H1 (cell line): ENCODE measurements around the gene PLCB1. TPM values are rescaled to one million over a fixed set of nuclear protein-coding genes. Genes with fewer than 3 reads are reported as not detected.

Experiments
- CTCF ChIA-PET: fragments of 300-600 bp; sonication (Branson Sonifier 250); formaldehyde crosslinking; loops from one replicate; lab custom pipeline; 2021; ENCODE audit not compliant: partially characterized antibody; lab: Charles Lee
- POLR2A ChIA-PET: fragments of 300-600 bp; sonication (Branson Sonifier 250); formaldehyde crosslinking; loops from one replicate; lab custom pipeline; 2021; ENCODE audit warnings: inconsistent platforms; ENCODE audit not compliant: partially characterized antibody; lab: Charles Lee
- DNase-seq, 2 experiments: peaks; one replicate each; pipeline versions ENCODE4 v3.0.0 to v3.0.0-alpha.2; 2010 to 2022; ENCODE audit warnings: low spot score in 2 of 2, low read depth in 1 of 2, mixed read lengths in 1 of 2
- FAIRE-seq: peaks from 2 replicates; lab custom pipeline; 2011; peaks lifted over from hg19 to GRCh38; lab: Jason Lieb, UNC
- H2AFZ ChIP-seq: 2 replicates; pipeline ENCODE4 v1.8.1; 2012; ENCODE audit warnings: low read length, inconsistent platforms
- H2AK5ac ChIP-seq: 2 replicates; pipeline ENCODE4 v1.6.1; 2013; ENCODE audit warnings: low read depth, low read length
- H2BK120ac ChIP-seq: replicated peaks from 2 replicates; pipeline ENCODE3; 2013; ENCODE audit warnings: low read depth, low read length, inconsistent platforms
- H2BK12ac ChIP-seq: 2 replicates; pipeline ENCODE4 v1.6.1; 2013; ENCODE audit warnings: low read depth, low read length
- H2BK15ac ChIP-seq: 2 replicates; pipeline ENCODE4 v1.6.1; 2013; ENCODE audit warnings: low read length
- H2BK20ac ChIP-seq: 2 replicates; pipeline ENCODE4 v1.6.1; 2013; ENCODE audit warnings: low read length
- H2BK5ac ChIP-seq: 2 replicates; pipeline ENCODE4 v1.6.1; 2013; ENCODE audit warnings: low read depth, low read length
- H3K14ac ChIP-seq: 2 replicates; pipeline ENCODE4 v1.6.1; 2013; ENCODE audit warnings: inconsistent platforms; ENCODE audit not compliant: insufficient read length
- H3K18ac ChIP-seq: 2 replicates; pipeline ENCODE4 v1.6.1; 2013; ENCODE audit warnings: low read length; ENCODE audit errors: extremely low read depth
- H3K23ac ChIP-seq: 2 replicates; pipeline ENCODE4 v1.6.1; 2013; ENCODE audit warnings: inconsistent platforms; ENCODE audit not compliant: insufficient read length
- H3K23me2 ChIP-seq: 2 replicates; pipeline ENCODE4 v1.6.1; 2013; ENCODE audit warnings: low read depth, low read length
- H3K27ac ChIP-seq: 2 replicates; pipeline ENCODE4 v1.6.1; 2011; ENCODE audit warnings: low read depth, low read length, inconsistent platforms
- H3K27me3 ChIP-seq, 4 experiments: replicated peaks in 1 of 4; 1 replicate in 1 of 4; 2 replicates in 3 of 4; pipeline versions ENCODE4 v1.6.1 to v1.8.1; 2011 to 2013; ENCODE audit warnings: low read length in 3 of 4, mild to moderate bottlenecking in 3 of 4, inconsistent platforms in 2 of 4, mixed read lengths in 2 of 4, moderate library complexity in 1 of 4; ENCODE audit not compliant: control insufficient read depth in 3 of 4, insufficient read depth in 3 of 4; ENCODE audit errors: extremely low read depth in 1 of 4
- H3K36me3 ChIP-seq, 4 experiments: 2 replicates each; pipeline versions ENCODE4 v1.6.1 to v1.8.1; 2011 to 2013; ENCODE audit warnings: mild to moderate bottlenecking in 4 of 4, low read length in 3 of 4, moderate library complexity in 2 of 4, control low read depth in 1 of 4, inconsistent platforms in 1 of 4; ENCODE audit not compliant: insufficient read depth in 4 of 4, control insufficient read depth in 2 of 4
- H3K4ac ChIP-seq: replicated peaks from 2 replicates; pipeline ENCODE3; 2013; ENCODE audit warnings: low read length, low read depth, mixed read lengths, inconsistent platforms; ENCODE audit not compliant: insufficient read length
- H3K4me1 ChIP-seq, 4 experiments: replicated peaks in 1 of 4; 1 replicate in 1 of 4; 2 replicates in 3 of 4; pipeline versions ENCODE4 v1.6.1 to v1.8.1; 2011 to 2013; ENCODE audit warnings: low read length in 3 of 4, inconsistent platforms in 2 of 4, mixed read lengths in 1 of 4; ENCODE audit not compliant: insufficient read depth in 4 of 4, control insufficient read depth in 3 of 4
- H3K4me2 ChIP-seq, 2 experiments: 2 replicates each; pipeline versions ENCODE4 v1.6.1 to v1.8.1; 2011 to 2013; ENCODE audit warnings: low read depth in 2 of 2, low read length in 2 of 2, control low read depth in 1 of 2, inconsistent platforms in 1 of 2, mild to moderate bottlenecking in 1 of 2; ENCODE audit not compliant: insufficient read depth in 1 of 2
- H3K4me3 ChIP-seq, 4 experiments: fragments of 200-600, 300-600 bp in 1 of 4; sonication (generic), shearing (Covaris generic), sonication (Bioruptor Twin) in 1 of 4; 2 replicates each; pipeline versions ENCODE4 v1.5.1 to v1.8.1; 2011 to 2016; ENCODE audit warnings: low read length in 4 of 4, low read depth in 3 of 4, control low read depth in 2 of 4, inconsistent platforms in 2 of 4, mild to moderate bottlenecking in 2 of 4, mixed read lengths in 1 of 4, moderate library complexity in 1 of 4; ENCODE audit not compliant: insufficient read depth in 2 of 4; ENCODE audit errors: extremely low read depth in 1 of 4
- H3K56ac ChIP-seq: replicated peaks from 2 replicates; pipeline ENCODE3; 2013; ENCODE audit warnings: low read depth, mild to moderate bottlenecking, mixed read lengths, low read length, inconsistent platforms; ENCODE audit not compliant: insufficient read length
- H3K79me1 ChIP-seq: 2 replicates; pipeline ENCODE4 v1.6.1; 2013; ENCODE audit warnings: low read depth, low read length, control low read depth
- H3K79me2 ChIP-seq, 2 experiments: 2 replicates each; pipeline versions ENCODE4 v1.6.1 to v1.8.1; 2012 to 2013; ENCODE audit warnings: low read length in 2 of 2, mild to moderate bottlenecking in 2 of 2, inconsistent platforms in 1 of 2; ENCODE audit not compliant: insufficient read depth in 2 of 2, control insufficient read depth in 1 of 2
- H3K9ac ChIP-seq, 4 experiments: replicated peaks in 1 of 4; 1 replicate in 1 of 4; 2 replicates in 3 of 4; pipeline versions ENCODE4 v1.6.1 to v1.8.1; 2011 to 2013; ENCODE audit warnings: low read depth in 3 of 4, low read length in 3 of 4, control low read depth in 2 of 4, mild to moderate bottlenecking in 2 of 4, moderate library complexity in 2 of 4, inconsistent platforms in 1 of 4; ENCODE audit errors: extremely low read depth in 1 of 4
- H3K9me3 ChIP-seq, 2 experiments: 2 replicates each; pipeline versions ENCODE4 v1.6.1 to v1.8.1; 2012 to 2013; ENCODE audit warnings: mild to moderate bottlenecking in 2 of 2, moderate library complexity in 2 of 2, control low read depth in 1 of 2, inconsistent platforms in 1 of 2, low read depth in 1 of 2, low read length in 1 of 2, mixed read lengths in 1 of 2; ENCODE audit not compliant: insufficient read depth in 2 of 2
- H4K20me1 ChIP-seq, 2 experiments: replicated peaks in 1 of 2; 2 replicates each; pipeline versions ENCODE3 to v1.8.1; 2011 to 2013; ENCODE audit warnings: inconsistent platforms in 2 of 2, low read length in 2 of 2, mild to moderate bottlenecking in 1 of 2; ENCODE audit not compliant: insufficient read depth in 2 of 2, control insufficient read depth in 1 of 2
- H4K5ac ChIP-seq: 2 replicates; pipeline ENCODE4 v1.6.1; 2013; ENCODE audit warnings: low read length, low read depth, mixed read lengths, inconsistent platforms; ENCODE audit not compliant: insufficient read length
- H4K8ac ChIP-seq: 2 replicates; pipeline ENCODE4 v1.8.0; 2013; ENCODE audit warnings: mild to moderate bottlenecking, moderate library complexity, low read length, inconsistent platforms; ENCODE audit not compliant: insufficient read depth; ENCODE audit errors: extremely low read depth
- H4K91ac ChIP-seq: replicated peaks from 2 replicates; pipeline ENCODE3; 2013; ENCODE audit warnings: low read length, mixed read lengths, inconsistent platforms; ENCODE audit not compliant: insufficient read length
- E2F6 ChIP-seq: IDR thresholded peaks from 2 replicates; pipeline ENCODE4 v1.6.1; 2012; ENCODE audit warnings: inconsistent platforms
- EP300 ChIP-seq, 2 experiments: IDR thresholded peaks; 1 replicate in 1 of 2; 2 replicates in 1 of 2; pipeline ENCODE4 v1.6.1; 2011 to 2012; ENCODE audit warnings: low read depth in 2 of 2, low read length in 2 of 2, mild to moderate bottlenecking in 2 of 2, borderline replicate concordance in 1 of 2, inconsistent platforms in 1 of 2, moderate library complexity in 1 of 2
- KDM1A ChIP-seq: fragments of 200-600, 300-600 bp; sonication (generic); IDR thresholded peaks from 2 replicates; pipeline ENCODE4 v1.7.1; 2016; ENCODE audit warnings: mild to moderate bottlenecking, low read length, borderline replicate concordance
- KDM5A ChIP-seq: fragments of 200-600 bp; IDR thresholded peaks from 2 replicates; pipeline ENCODE4 v1.7.1; 2012; ENCODE audit warnings: mild to moderate bottlenecking, low read length, inconsistent platforms, mixed read lengths
- MAX ChIP-seq: IDR thresholded peaks from 2 replicates; pipeline ENCODE4 v1.6.1; 2012; ENCODE audit warnings: inconsistent platforms
- RBBP5 ChIP-seq: IDR thresholded peaks from 2 replicates; pipeline ENCODE4 v1.7.1; 2012; ENCODE audit warnings: low read depth, mild to moderate bottlenecking, inconsistent platforms, low read length, moderate library complexity, borderline replicate concordance
- RFX5 ChIP-seq: IDR thresholded peaks from 2 replicates; pipeline ENCODE4 v1.6.1; 2011; ENCODE audit warnings: low read depth, low read length, improper control_type of control experiment, borderline replicate concordance
- SIX5 ChIP-seq: IDR thresholded peaks from 2 replicates; pipeline ENCODE4 v1.6.1; 2011; ENCODE audit warnings: mild to moderate bottlenecking, low read depth, low read length
- WGBS, 2 experiments: shearing (Covaris generic) in 1 of 2; methylation state at CpG; one replicate each; pipeline versions ENCODE4 v1.1.6 to v1.1.7; 2013 to 2015; ENCODE audit warnings: low lambda C conversion rate in 2 of 2, mixed read lengths in 2 of 2, inconsistent platforms in 1 of 2, low coverage in 1 of 2, missing lambda C conversion rate in 1 of 2; ENCODE audit not compliant: insufficient replicate concordance in 2 of 2, insufficient coverage in 1 of 2, insufficient read length in 1 of 2; ENCODE audit errors: extremely low coverage in 1 of 2, missing lambda C conversion rate in 1 of 2; 5-methylcytosine and 5-hydroxymethylcytosine counted together
- polyA plus RNA-seq, 7 experiments: library from polyadenylated mRNA; depleted of rRNA in 3 of 7; stranded (reverse) in 5 of 7; unstranded in 2 of 7; fragments of >200 nt in 5 of 7; fragments of 200-250 nt in 2 of 7; gene quantifications; 1 replicate in 5 of 7; 2 replicates in 1 of 7; 4 replicates in 1 of 7; pipeline versions ENCODE4 v1.2.1 to v1.2.3, GENCODE V29; 2011 to 2013; ENCODE audit warnings: missing spikeins in 2 of 7, mixed read lengths in 2 of 7
- total RNA-seq: library from RNA; stranded (reverse); fragmentation: NEBNext Ultra II Directional; extraction: Animal tissue kit (Norgen Biotek cat#: 25700); gene quantifications from 2 replicates; pipeline ENCODE4 v1.2.1, GENCODE V29; 2021

PLCB1 gene
- total and polyA plus RNA-seq, 2 of the 8 experiments (the other 6 are each of a cell fraction or from before 2014, with no cell fraction given) = 2.6 to 9.1 TPM

- FAIRE-seq = no peak
- no peak overlapping the region for H3K56ac ChIP-seq
- no peaks in the 10 kb centered on the region for H3K36me3 ChIP-seq
- no peak overlapping the region for H3K27ac ChIP-seq
- no peak overlapping the region for H4K91ac ChIP-seq
- no peak overlapping the region for H2BK5ac ChIP-seq
- ChIA-PET CTCF (interaction anchor here (1.6 kb wide), 1 partner anchor 138 kb away, joined by 4 read pairs; no protein-coding TSS in a partner anchor), POLR2A (no interaction called here)
- DNase-seq = no peak
- H2BK20ac ChIP-seq = no peak overlapping the region
- no peaks in the 10 kb centered on the region for H3K27me3 ChIP-seq
- no peak overlapping the region for H3K23ac ChIP-seq
- H2AFZ ChIP-seq = no peak overlapping the region
- H3K4ac ChIP-seq = no peak overlapping the region
- H2BK15ac ChIP-seq = no peak overlapping the region
- no peaks in the 10 kb centered on the region for H4K20me1 ChIP-seq
- WGBS, 2 experiments = 84% methylated on average over 1 of the region's 1 CpG; no CpG with 5 or more reads in 1 of the 2 experiments
- H3K9ac ChIP-seq = no peak overlapping the region
- H3K14ac ChIP-seq = no peak overlapping the region
- no peak overlapping the region for H2AK5ac ChIP-seq
- H3K79me1 ChIP-seq = no peaks in the 10 kb centered on the region; the same call in 1 of the 2 replicates
- H3K18ac ChIP-seq = no peak overlapping the region
- H4K8ac ChIP-seq = no peak overlapping the region
- H2BK12ac ChIP-seq = no peak overlapping the region
- TF ChIP-seq RFX5 = no peak
- no peak for TF ChIP-seq SIX5
- no peak for TF ChIP-seq RBBP5
- TF ChIP-seq EP300 (IDR thresholded peaks at IDR 0.05; ENCODE audit: borderline replicate concordance in 1 of 2, low read depth in 2 of 2, low read length in 2 of 2) = no peak
- no peak for TF ChIP-seq KDM5A
- TF ChIP-seq E2F6 = no peak
- TF ChIP-seq MAX = no peak
- TF ChIP-seq KDM1A = no peak
- no peaks in the 10 kb centered on the region for H3K23me2 ChIP-seq
- H3K4me3 ChIP-seq = no peak overlapping the region
- H4K5ac ChIP-seq = no peak overlapping the region
- H3K79me2 ChIP-seq = no peaks in the 10 kb centered on the region
- no peak overlapping the region for H2BK120ac ChIP-seq
- H3K4me1 ChIP-seq = no peaks in the 10 kb centered on the region
- no peaks in the 10 kb centered on the region for H3K9me3 ChIP-seq
- no peak overlapping the region for H3K4me2 ChIP-seq
These were observed 118.6 kb downstream of the PLCB1 start for GRCh38 chr20:8250539-8251200.
